ENCODE results near the gene KCNRG.

Gene KCNRG

DNA sequence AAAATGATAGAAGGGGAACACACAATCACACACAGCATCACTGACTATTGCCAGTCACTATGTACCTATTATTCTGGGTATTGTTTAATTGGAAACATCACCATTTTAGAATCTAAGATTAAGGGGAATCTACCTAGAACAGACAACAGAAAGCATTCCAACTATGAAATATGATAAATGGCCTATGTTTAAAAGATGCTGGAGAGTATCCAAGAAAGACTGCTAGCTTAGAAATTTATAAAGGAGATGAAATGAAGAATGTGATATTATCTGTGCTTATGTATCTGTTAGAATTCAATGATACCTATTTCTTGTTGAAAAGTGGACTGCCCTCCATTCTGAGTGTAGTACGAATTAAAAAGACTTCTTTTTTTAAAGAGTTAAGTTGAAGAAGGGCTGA is 50.5 kb downstream of the KCNRG start:
- no peak overlapping the region for H3K4me3 ChIP-seq (ENCODE audit: low read depth, low read length)
- no peak for TF ChIP-seq CTCF (IDR thresholded peaks at IDR 0.05; ENCODE audit: insufficient read depth, low read length, missing control alignments)
- no peak for DNase-seq (ENCODE audit: low read depth, low spot score)
- ChIA-PET CTCF (interaction anchor here (1.3 kb wide), 1 partner anchor 19 kb away, joined by 3 read pairs; no protein-coding TSS in a partner anchor), POLR2A (no interaction called here)

- POLR2A ChIA-PET, result no interaction called here
- no peak overlapping the region for H3K4me3 ChIP-seq (ENCODE audit: low read depth, low read length)
- no peak for DNase-seq (ENCODE audit: low read depth, low spot score)
- CTCF ChIA-PET, result interaction anchor here (1.0 kb wide), 1 partner anchor 50 kb away, joined by 3 read pairs; no protein-coding TSS in a partner anchor
- no peak for TF ChIP-seq CTCF (IDR thresholded peaks at IDR 0.05; ENCODE audit: insufficient read depth, low read length, missing control alignments)
Measured at GRCh38 chr13:50068508-50068907, 53.3 kb downstream of the KCNRG start.

DNA sequence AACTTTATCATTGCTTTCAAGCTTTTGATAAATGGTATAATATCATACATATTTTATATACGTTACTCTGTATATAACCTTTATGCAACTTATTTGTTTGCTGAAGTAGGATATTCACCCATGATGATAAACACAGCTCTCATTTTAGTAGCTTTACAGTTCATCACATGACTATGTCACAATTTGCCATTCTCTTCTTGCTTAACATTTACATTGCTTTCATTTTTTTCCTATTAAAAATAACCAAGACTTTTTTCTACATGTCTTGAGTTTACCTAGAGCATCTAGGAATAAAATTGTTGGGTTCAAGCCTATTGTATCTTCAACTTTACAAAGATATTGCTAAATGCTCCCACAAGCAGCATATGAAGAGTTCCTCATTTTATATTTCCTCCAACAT is 54.0 kb downstream of the KCNRG start:
- TF ChIP-seq CTCF (IDR thresholded peaks at IDR 0.05; ENCODE audit: insufficient read depth, low read length, missing control alignments), result no peak
- no peak overlapping the region for H3K4me3 ChIP-seq (ENCODE audit: low read depth, low read length)
- ChIA-PET POLR2A (no interaction called here), CTCF (interaction anchor here (1.3 to 1.9 kb wide), 2 partner anchors 93 to 842 kb away, joined by 4 to 9 read pairs; no protein-coding TSS in a partner anchor)
- no peak for DNase-seq (ENCODE audit: low read depth, low spot score)

DNA sequence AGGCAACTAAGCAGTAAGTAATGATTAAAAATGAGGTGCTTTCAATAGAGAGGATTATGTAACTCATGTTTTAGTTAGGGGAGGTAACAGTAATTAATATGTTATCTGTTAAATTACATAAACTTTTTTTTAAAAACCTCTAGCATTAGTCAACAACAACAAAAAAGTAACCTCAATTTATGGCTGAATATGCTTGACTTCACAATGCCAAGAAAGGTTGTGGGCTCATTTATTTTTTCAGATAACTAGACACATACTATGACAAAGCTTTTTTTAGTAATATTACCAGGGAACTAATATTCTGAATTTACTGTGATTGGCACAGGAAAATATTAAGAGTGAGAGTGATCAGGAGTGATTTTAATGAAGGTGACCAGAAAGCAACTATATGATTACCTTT is 54.9 kb downstream of the KCNRG start:
- DNase-seq (ENCODE audit: low read depth, low spot score), result no peak
- POLR2A ChIA-PET, result no interaction called here
- TF ChIP-seq CTCF (IDR thresholded peaks at IDR 0.05; ENCODE audit: insufficient read depth, low read length, missing control alignments), result no peak
- CTCF ChIA-PET, result interaction anchor here (1.2 to 1.9 kb wide), 3 partner anchors 10 to 841 kb away, joined by 4 to 9 read pairs (median 4); no protein-coding TSS in a partner anchor
- no peak overlapping the region for H3K4me3 ChIP-seq (ENCODE audit: low read depth, low read length)

Measured in AG04449 (cell line).